Fibroblast of gingiva (primary cell): ENCODE measurements around the gene BCL11A.

ENCODE experiments used
- DNase-seq: peaks from one replicate; pipeline ENCODE4 v3.0.0-alpha.2; 2011; ENCODE audit warnings: low read depth

Gene BCL11A

DNA sequence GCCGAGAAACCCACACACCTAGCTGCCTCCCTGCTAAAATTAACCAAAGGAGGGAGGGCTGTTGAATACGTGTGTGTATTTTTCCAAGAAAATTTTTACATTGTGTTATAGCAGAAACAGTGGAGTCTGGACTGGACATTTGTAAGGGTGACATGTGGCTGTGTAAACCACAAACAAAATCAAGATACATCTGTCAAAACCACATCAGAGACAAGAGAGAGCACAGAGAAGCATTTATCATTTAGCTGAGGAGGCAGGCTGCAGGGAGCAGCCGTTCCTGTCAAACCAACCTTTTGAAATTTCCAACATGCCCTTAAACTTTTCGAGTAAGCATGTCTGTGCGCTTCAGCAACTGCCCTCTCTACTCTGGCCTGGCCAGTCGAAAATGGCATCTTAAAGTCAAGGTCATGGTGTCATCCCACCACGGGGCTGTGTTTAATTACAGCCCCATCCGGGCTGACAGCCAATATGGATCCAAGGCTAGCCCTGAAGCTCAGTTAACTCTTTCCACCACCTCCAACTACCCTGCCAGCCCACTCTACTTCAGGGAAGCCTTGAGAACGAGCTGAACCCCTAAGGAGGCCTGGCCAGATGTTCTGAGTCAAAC, 8.4 kb downstream of the BCL11A start:
- no peak for DNase-seq

DNA sequence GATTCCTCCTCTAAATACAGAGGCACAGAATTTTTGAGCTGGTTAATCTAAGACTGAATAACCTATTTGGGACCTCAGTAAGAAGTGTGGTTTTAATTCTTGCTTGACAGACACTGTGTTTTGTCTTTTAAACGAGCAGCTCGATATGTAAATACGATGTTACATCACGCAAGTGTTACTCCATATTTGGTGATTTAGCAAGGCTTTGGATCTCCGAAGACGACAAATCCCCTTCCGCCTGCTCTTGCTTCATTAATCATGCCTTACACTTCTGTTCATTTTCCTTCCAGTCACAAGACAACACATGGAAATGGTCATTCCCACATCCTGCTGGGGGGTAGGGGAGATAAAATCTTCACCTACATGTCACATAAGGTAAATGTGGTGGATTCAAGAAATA, 9.4 kb downstream of the BCL11A start:
- DNase-seq = no peak

DNA sequence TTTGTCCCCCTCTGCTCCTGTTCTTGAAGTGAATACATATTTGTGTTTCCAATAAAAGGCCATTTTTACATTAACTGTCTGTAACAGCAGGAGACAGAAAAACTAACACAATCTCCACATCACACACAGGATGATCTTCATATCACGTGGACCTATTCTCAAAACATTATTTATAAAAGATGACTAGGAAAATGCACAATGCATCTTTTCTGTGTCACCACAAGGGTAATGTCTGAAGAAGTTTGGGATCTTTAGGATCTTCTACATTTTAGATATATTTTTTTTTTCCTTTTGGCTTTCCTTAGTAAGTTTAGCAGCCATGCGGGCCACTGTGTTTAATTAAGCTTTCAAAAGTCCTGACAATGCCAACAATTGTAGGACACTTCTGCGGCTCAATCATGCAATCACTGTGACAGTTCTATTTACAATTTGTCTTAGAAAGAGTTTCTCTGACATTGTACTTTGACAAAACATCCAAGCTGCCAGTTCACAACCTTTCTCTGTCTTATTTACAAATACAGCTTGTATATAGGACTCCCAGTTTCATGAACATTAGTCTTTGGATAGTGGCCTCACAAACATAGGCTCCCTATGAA, 12.3 kb downstream of the BCL11A start:
- no peak for DNase-seq

DNA sequence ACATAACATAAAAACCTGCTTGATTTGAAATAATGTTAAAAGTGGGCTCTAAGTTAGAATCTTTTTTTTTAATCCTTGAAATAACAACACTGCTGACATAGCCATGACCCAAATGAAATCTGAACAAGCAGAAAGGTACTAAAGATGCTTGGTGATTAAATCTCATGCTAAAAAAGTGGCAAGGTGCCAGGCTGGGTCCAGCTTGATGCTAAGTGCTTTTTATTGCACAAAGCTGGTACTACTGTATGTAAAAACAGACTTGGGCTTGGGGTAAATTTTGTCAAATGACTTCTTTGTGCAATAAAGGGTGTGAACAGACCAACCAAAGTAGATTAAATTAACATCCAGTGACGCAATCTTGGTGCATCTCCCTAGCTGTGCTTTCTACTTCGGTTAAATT, 13.4 kb downstream of the BCL11A start:
- DNase-seq = no peak

DNA sequence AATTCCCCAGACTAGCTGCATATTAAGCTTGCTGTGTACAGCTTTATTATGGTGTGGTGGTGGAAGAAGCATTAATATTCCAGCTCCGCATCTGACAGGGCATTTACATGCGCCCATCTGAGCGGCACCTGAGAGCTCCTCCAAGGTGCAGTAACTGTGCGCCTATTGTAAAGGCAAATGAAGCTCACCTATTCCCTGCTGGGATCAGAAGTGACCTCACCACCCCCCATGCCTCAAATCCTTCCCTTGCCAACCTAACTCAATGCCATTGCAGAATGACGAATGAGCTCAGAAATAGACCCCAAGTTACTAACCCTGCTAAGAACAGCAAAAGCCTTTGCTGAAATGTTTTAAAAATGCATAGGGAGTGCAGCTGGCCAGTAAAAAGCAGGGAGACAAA, 14.3 kb downstream of the BCL11A start:
- no peak for DNase-seq

DNA sequence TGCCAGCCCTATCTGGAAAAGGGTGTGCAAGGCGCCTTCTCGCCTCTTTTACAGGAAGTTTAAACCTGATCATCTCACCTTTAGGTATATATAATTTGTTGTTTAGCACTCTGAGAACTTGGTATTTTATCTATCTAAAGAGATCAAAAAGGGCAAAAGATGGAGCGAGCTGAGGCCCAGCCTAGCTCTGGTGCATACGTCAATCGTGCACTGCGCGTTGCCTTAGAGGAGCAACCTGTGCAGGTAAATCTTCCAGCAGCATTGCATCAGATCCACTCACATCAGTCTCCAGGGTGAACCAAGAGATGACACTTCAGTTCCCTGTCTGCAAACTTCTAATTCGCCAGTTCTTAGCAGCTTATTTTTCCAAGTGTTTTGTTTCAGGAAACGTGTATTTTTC, 15.4 kb downstream of the BCL11A start:
- no peak for DNase-seq

DNA sequence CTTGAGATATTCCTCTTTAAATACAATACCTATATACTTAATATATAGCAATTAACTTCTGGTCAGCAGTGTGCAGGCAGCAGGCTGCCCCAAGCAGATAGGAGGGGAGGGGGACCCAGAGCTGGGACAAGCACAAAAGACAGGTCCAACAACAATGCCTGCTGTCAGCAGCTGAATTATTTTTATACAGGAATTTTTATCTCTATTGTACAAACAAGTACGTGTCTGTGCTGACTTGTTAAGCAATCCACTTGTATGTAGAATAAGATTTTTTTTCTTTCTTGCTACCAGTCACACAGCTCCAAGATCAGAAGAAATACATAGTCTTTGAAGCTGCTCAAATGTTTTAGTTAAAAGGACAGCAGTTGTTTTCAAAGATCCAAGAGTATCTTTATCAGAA, 16.7 kb downstream of the BCL11A start:
- DNase-seq = no peak

DNA sequence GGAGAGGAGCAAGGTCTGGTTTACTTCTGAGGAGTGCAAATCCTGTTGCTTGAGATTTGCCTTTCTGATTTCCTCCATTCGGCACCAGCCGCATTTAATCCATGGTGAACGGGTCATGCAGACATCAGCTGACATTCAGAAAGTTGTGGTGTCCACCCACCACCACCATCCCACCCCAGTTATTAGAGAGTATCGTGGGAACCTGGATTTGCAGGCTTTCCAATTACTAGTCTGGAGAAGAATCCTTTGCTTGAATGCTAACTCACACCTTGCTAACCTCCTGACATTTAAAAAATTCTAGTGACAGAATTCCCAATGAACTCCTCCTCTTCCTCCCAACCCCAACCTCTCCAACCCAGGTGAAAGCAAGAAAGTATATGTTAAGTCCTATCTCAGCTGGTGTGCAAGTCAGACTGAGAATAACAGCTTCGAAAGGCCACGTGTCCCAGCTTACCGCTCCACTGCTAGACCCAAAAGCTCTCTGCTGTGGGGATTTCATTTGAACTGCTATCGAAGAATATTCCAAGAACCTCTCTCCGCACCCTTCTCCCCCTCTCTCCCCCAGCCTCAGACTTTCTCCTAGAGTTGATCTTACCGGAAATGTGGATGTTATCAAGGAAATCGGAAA, 17.7 kb downstream of the BCL11A start:
- no peak for DNase-seq

DNA sequence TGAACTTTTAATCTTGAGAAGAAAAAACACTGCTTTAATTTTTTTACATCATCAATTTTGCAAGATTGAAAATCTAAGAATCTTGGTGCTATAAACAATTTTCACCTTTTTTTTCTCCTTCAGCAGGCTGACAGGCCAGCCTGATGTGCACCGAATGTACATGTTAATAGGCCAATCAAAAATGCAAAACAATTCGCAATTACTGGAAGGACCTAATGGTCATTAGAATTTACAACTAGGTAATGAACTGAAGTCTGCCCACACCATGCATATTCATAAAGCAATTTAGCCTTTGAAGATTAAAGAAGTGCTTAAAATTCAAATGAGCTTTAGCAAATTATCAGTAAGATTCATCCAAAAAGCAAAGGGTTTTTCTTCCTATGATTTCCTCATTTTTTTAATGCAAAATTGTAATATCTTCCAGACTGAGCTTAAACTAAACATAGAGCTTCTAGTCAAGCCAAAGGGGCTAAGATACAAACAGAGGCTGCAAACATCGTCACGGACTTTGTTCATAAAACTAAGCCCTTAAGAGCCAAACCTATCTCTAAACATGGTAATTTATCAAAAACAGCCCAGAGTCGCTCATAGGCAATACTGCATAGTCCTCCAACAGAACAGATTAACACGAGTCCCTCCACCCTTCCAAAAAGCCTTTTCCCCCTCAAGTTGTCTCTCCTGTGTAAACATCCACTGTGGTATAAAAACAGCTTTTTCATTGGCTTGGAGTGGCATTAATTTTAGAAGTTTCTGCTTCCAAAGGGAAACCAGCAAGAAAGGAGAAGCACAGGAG, 18.4 kb downstream of the BCL11A start:
- no peak for DNase-seq

DNA sequence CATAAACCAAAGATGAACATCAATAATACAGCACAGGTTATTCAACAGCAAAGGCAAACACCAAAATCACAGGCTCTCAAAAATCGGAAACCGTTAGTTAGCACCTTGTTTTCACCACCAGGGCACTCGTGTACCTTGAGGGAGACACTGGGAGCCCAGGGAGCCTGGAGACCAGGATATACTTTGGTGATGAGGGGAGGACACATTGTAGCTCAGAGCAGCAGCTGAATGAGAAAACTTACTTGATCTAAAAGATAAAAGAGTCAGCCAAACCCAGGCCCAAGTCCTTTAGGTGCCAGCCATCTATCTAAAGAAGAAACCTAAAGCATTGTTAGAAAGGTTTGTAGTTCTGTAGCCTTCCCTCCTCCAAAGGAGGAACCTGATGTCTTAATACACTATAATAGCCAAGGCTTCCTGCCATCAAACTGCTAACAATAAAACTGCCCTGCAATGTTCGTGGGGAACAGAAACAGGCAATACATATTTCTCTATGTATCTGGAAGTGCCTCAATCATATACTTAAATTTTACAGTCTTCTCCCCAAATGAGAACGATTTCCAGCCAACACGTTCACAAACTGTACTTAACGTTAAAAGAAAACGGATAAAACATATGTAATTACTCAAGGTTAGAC, 19.3 kb downstream of the BCL11A start:
- DNase-seq = no peak

DNA sequence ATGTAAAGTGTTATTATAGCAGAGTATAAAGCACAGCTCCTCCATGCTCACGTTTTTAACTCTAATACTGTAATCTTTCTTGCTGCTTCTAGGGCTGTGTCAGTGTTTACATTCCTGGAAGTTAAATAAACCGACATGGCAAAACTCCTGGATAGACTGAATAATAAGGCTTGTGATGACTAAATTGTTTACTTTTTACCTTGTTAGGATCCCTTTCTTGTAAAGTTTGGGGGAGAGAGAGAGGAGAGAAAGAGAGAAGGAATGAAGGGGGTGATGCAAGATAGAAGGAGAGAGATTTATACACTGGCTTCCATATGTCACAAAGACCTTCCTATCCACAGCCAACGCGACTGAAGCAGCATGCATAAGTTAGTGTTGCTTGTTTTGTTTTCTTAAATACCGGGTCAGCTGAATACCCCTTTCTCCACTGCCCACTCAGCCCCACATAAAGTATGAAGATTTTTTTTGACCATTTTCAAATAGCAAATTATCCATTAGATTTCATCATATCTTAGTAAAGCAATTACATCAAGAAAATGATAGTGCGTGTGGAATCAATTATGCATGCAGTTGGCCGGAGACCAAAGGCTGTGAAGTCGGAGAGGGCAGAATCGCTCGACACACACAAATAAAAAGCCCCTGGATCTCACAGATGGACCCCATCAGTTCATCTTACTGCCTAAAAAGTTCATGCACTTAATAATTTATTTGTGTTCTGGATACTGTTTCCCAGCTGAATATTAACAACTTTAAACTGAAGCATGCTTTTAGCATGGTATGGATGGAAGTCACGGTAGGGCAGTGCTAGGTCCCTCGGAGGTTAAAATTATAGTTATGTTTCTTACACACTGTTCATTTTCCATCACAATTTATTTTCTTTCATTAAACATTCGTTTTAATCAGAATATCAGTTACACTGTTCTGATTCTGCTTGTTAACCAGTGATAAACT, 20.1 kb downstream of the BCL11A start:
- DNase-seq = peak; percentile 11

DNA sequence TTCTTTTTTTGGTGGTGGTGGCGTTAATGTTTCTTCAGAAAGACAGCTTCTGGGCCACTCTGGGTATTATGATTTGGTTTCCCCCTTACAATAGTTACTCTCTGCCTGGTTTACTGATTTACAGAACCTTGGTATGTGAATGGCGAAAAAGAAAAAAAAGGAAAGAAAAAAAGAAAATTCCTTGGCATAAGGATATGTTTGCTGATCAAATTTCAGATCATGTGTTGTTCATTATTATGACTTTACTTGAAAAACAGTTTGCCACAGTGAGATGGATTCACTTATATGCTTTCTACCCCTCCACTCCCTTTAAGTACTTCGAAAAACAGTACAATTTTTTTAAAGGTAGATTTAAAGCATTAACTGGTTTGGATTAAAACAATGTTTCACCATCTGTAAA, 21.0 kb downstream of the BCL11A start:
- DNase-seq = no peak

DNA sequence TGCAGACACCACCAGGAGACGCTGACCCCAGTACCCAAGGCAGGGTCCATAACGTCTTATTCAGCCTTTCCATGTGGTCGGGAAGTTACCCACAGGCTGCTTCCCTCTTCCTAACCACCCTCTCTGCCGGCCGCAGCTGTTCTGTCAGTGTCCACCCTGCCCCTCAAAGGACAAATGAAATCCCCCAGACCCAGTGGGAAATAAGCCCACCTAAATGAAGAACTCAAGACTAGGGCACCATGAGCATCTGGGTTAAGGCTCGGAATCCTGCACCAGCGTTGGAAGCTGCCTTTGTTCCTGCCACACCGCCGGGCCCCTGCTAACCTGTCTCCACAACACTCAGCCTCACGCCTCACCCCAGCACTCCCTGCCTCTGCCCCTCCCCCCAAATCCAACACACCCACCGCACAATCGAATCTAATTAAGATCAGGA, 21.7 kb downstream of the BCL11A start:
- DNase-seq = no peak

DNA sequence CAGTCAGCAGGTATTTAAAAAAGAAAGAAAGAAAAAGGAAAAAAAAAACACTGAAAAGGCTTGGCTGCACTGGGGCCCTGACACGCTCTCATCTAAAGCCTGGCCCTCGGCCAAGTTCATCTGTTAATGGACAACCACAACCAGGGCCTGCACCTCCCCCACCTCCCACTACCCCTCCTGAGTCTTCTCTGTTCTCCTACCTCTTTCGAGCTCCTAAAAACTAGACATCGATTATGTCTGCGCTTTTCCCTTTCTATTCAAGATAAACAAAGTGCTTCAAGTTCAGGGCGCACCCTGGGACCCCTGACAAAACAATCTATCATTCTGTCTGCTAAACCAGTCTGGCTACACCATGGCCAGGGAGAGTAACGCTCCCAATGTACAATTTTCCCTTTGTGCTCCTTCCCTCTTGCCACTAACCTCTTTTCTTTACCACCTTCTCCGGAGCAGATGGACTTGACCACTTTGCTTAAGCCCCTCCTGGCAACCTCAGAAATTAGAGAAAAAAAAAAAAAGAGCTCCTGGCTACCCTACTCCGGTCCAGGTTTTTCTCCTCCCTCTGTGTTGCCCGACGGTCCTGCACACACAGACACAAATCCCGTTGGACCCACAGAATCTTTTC, 22.7 kb downstream of the BCL11A start:
- no peak for DNase-seq

DNA sequence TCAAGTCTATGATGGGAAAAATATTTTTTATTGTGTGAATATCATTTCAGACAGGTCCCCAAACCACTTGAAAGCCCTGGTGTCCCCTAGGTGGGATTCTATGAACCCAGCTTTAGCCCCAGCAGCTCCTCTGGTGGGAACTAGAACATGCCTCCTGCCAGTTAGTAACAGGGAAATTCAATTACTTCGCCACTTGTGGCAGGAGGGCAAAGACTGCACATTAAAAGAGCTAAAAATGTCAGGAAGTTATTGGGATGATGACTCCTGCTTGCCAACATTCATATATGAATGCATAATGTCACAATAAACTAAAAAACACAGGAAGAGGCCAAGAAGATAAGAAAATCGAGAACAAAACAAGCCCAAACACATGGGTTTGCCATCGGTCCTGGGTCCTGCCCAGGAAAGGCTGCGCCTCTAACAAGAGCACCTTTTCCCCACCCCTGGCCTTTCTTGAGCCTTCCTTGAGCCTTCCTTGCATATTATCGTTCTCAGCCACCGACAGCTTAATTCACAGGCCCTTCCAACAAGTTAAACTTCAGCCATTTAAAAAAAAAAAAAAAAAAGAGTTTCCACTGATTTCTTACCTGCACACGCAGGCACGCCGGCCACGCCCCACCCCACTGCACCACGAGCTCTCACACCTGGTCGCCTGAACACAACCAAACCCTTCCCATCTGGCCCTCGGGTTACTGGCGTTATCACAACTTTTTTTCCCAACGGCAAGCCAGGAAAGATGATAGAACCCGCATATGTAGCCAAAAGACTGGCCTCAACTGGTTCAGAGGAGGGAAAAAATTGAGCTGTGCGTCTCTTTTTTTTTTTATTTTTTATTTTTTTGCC, 23.4 kb downstream of the BCL11A start:
- DNase-seq = no peak

DNA sequence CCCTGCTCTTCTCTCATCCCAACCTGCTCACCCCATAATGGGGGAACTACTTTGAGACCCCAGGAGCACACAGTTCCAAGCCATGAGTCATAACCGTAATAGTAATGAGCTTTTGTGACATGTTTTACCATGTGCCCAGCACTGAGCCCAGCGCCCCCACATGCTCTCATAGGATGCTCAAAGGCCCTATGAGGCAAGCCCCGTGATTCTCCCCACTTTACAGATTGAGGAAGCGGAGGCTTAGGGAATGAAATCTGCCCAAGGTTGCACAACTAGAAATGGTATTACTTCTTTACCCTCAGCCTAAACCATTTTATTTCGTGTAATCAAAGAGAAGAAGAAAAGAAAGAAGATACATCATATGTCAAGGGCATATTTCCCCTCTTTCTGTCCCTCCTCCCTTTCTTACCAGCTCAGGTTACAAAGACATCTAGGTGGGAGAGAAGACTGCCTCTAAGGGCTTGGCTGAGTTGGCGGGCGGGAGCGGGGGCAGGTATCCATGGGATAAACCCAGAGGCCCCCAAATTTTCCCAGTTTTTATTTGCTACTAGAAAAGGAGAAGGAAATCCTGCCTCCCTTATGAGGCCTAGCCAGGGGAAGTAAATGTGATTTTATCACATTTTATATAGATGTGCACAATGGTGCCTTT, 24.2 kb downstream of the BCL11A start:
- DNase-seq = no peak

DNA sequence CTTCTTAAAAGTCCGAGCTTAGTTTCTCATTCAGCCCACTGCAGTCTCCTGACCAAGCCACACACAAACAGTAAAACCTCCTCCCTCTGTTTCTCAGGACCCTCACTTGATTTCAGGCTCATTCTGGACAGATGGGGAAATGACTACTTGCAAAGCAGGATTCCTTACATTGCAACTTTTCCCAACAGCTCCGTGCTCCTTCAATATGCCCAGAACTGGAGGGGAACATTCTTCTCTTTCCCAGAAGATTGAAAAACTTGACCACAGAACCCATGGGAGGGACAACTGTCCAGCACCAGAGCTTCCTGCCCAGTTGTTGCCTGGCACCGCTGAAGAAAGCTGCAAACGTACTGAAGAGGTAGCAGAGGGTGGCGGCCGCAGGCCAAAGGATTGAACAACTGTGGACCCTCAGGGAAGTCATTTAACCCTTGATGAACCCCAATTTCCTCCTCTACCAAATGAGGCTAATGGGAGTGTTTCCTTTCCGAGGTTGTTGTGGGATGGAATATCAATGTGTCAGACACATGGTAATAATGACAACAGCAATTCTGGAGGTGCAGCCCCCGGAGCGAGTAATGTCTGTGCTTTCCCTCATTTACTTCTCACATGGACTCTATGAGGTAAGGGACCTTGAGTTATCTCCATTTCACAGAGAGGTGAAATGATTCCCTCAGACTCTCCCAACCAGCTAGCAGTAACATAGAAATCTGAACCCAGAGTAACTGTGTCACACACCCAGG, 25.0 kb downstream of the BCL11A start:
- DNase-seq = no peak

DNA sequence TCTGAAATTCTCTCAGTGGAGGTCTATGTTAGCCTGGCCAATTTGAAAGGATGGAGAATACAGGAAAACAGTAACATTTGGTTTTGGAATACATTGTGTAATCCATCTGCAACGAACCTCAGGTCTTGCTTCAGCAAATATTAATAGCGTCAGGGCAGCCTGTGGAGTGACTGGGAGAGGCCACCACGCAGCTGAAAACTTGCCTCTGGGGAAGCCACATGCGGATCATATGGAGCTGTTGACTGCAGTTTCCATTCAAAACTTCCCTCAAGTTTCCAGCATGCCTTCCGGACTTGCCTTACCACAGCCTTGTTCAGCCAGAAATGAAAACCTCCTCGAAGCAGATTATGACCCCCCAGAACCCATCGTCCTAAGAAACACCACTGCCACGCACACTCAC, 25.7 kb downstream of the BCL11A start:
- DNase-seq = no peak

DNA sequence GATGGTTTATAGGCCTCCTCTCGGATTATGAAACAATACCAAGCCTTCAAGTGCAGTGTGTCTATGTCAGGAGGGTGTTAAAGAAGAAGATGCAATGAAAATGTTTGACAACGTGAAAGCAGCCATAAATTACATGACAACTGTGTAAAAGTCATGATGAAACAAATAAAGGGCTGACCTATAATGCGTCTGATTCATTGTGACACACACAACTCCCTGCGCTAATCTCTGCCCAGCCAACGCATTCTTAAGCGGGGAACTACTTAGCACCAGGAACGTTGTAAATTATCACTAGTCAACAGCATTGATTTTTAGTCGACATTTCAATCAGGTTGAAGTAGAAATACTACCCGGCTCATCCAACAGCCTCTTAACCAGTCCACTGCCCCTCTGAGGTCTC, 26.8 kb downstream of the BCL11A start:
- DNase-seq = no peak
